Upper lobe of left lung (tissue), 4 donors: ENCODE results near the gene LTB.

Experiments
- EP300 ChIP-seq, 4 donors: sonication (generic); formaldehyde crosslinking; IDR thresholded peaks; one replicate each; pipeline ENCODE4 v1.5.1; 2017; ENCODE audit warnings: antibody characterized with exemption in 4 of 4, control low read depth in 2 of 4
- POLR2A ChIP-seq, 4 donors: fragments of 450-650 bp; IDR thresholded peaks; one replicate each; pipeline ENCODE4 v1.5.1; 2016 to 2017; ENCODE audit warnings: antibody characterized with exemption in 4 of 4, mild to moderate bottlenecking in 2 of 4
- TF ChIP-seq, protein P1 (sequence below), 6 experiments: fragments of 450-650 bp in 4 of 6; fragments of 200-600 bp in 2 of 6; sonication (generic) in 2 of 6; IDR thresholded peaks; one replicate each; pipeline ENCODE4 v1.5.1; 2016 to 2019; ENCODE audit warnings: antibody characterized with exemption in 6 of 6

DNA sequence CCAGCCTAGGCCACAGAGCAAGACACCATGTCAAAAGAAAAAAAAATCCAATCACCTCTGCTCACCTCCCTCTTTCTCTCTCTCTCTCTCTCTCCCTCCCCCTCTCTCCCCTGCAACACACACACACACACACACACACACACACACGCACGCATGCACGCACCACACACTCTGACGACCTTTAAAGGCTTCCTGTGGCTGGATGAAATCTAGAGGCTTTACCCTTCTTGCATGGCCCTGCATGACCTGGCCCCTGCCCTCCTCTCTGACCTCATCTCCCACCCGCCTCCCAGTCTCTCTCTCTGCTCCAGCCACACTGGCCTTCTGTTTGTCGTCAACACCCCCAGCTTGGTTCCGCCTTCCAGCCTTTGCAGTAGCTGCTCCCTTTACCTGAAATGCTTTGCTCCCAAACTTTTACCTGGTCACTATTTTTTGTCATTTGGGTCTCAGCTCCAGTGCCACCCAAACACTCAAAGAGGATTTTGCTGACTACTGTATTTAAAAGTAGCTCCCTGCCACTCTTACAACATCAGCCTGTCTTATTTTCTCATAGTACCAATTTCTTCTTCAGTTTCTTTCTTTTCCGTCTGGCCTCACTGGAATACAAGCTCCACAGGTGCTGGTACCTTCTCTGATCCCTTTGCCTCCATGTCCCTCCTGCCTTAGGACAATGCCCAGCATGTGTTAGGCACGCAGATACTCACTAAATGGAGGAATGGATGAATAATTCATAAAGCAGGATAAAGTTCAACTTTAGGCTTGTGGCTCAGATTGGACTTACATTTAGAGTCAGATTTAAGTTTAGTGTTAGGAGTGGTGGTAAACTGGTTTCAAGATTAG, 14.5 kb downstream of the LTB start:
- TF ChIP-seq, protein P1, sequence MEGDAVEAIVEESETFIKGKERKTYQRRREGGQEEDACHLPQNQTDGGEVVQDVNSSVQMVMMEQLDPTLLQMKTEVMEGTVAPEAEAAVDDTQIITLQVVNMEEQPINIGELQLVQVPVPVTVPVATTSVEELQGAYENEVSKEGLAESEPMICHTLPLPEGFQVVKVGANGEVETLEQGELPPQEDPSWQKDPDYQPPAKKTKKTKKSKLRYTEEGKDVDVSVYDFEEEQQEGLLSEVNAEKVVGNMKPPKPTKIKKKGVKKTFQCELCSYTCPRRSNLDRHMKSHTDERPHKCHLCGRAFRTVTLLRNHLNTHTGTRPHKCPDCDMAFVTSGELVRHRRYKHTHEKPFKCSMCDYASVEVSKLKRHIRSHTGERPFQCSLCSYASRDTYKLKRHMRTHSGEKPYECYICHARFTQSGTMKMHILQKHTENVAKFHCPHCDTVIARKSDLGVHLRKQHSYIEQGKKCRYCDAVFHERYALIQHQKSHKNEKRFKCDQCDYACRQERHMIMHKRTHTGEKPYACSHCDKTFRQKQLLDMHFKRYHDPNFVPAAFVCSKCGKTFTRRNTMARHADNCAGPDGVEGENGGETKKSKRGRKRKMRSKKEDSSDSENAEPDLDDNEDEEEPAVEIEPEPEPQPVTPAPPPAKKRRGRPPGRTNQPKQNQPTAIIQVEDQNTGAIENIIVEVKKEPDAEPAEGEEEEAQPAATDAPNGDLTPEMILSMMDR (IDR thresholded peaks at IDR 0.05): no peak
- TF ChIP-seq POLR2A (IDR thresholded peaks at IDR 0.05): no peak
- no peak for TF ChIP-seq EP300 (IDR thresholded peaks at IDR 0.05)
